Suprapubic skin (tissue), 4 donors: ENCODE results near the gene AIRE.

Experiments used
- CTCF ChIP-seq, 2 donors: fragments of 200-600 bp in 1 of 2; fragments of 450-650 bp in 1 of 2; sonication (generic) in 1 of 2; IDR thresholded peaks; one replicate each; pipeline ENCODE4 v1.5.1; 2016 to 2019; ENCODE audit warnings: antibody characterized with exemption in 2 of 2, mild to moderate bottlenecking in 1 of 2, moderate library complexity in 1 of 2
- EP300 ChIP-seq: sonication (generic); formaldehyde crosslinking; IDR thresholded peaks from one replicate; pipeline ENCODE4 v1.6.1; 2017; ENCODE audit warnings: antibody characterized with exemption
- POLR2A ChIP-seq, 2 donors: fragments of 450-650 bp; IDR thresholded peaks; one replicate each; pipeline ENCODE4 v1.6.1; 2017; ENCODE audit warnings: antibody characterized with exemption in 2 of 2, mild to moderate bottlenecking in 2 of 2, moderate library complexity in 2 of 2
- POLR2AphosphoS5 ChIP-seq, 3 donors: sonication (generic); formaldehyde crosslinking; IDR thresholded peaks; one replicate each; pipeline ENCODE4 v1.6.1; 2017; ENCODE audit warnings: antibody characterized with exemption in 3 of 3

- TF ChIP-seq POLR2A (IDR thresholded peaks at IDR 0.05) (no peak), POLR2AphosphoS5 (IDR thresholded peaks at IDR 0.05) (no peak), CTCF (IDR thresholded peaks at IDR 0.05) (no peak), EP300 (no peak)
These were observed 23.9 kb upstream of the AIRE start, which contains the start of gene DNMT3L for GRCh38 chr21:44261675-44262295.
